K562 (cell line): ENCODE results near the gene DAAM1. TPM values are rescaled to one million over a fixed set of nuclear protein-coding genes. Genes with fewer than 3 reads are reported as not detected.

Experiments used
- ATAC-seq: fragments of 200-7000 bp; cut with Tn5 transposase; 3 replicates; pipeline ENCODE4 v1.9.1; 2020; ENCODE audit warnings: moderate library complexity
- BruUV-seq: library from RNA; stranded (reverse); fragments of 400-500 nt; replicated peaks from 2 replicates; lab custom pipeline; 2021; lab: Mats Ljungman, UMichigan
- CTCF ChIA-PET: fragments of 300-600 bp; formaldehyde crosslinking; extraction: SDS; loops from one replicate; lab custom pipeline; 2021; ENCODE audit warnings: low intra/inter-chr PET ratio; lab: Yijun Ruan, JAX
- POLR2A ChIA-PET: fragments of 300-600, 350-650 bp; sonication (Branson Sonifier 250); formaldehyde crosslinking; extraction: SDS; loops from one replicate; lab custom pipeline; 2021; ENCODE audit warnings: antibody characterized with exemption, inconsistent platforms; lab: Yijun Ruan, JAX
- DNase-seq, 4 experiments: peaks; one replicate each; pipeline versions ENCODE4 v3.0.0 to v3.0.0-alpha.2; 2011 to 2018; ENCODE audit warnings: low spot score in 3 of 4, mixed read lengths in 3 of 4; ENCODE audit errors: extremely low read depth in 1 of 4
- FAIRE-seq: peaks from 2 replicates; lab custom pipeline; 2011; peaks lifted over from hg19 to GRCh38; lab: Jason Lieb, UNC
- H2AFZ ChIP-seq: 2 replicates; pipeline ENCODE4 v1.6.0; 2011; ENCODE audit warnings: low read depth, low read length, control low read depth, inconsistent platforms
- H3K27ac ChIP-seq: fragments of 200-600 bp; 3 replicates; pipeline ENCODE4 v1.8.0; 2011; ENCODE audit warnings: low read depth, mild to moderate bottlenecking, control low read depth, inconsistent platforms, low read length, moderate library complexity, mixed read lengths; ENCODE audit errors: extremely low read depth
- H3K27me3 ChIP-seq, 2 experiments: fragments of 300-600 bp in 1 of 2; 2 replicates in 1 of 2; 3 replicates in 1 of 2; pipeline versions ENCODE4 v1.6.0 to v1.8.0; 2011; ENCODE audit warnings: inconsistent platforms in 2 of 2, low read length in 2 of 2, mild to moderate bottlenecking in 1 of 2, mixed read lengths in 1 of 2, moderate library complexity in 1 of 2; ENCODE audit not compliant: control insufficient read depth in 2 of 2, insufficient read depth in 2 of 2
- H3K36me3 ChIP-seq: fragments of 300-600 bp; 3 replicates; pipeline ENCODE4 v1.8.0; 2011; ENCODE audit warnings: mild to moderate bottlenecking, low read length, inconsistent platforms; ENCODE audit not compliant: control insufficient read depth, insufficient read depth
- H3K4me1 ChIP-seq, 2 experiments: fragments of 200-600 bp in 1 of 2; replicated peaks in 1 of 2; 2 replicates in 1 of 2; 3 replicates in 1 of 2; pipeline versions ENCODE4 v1.5.1 to v1.8.0; 2011; ENCODE audit warnings: inconsistent platforms in 2 of 2, low read length in 2 of 2, mild to moderate bottlenecking in 1 of 2, mixed read lengths in 1 of 2, moderate library complexity in 1 of 2; ENCODE audit not compliant: control insufficient read depth in 2 of 2, insufficient read depth in 2 of 2
- H3K4me2 ChIP-seq: 2 replicates; pipeline ENCODE4 v1.6.1; 2011; ENCODE audit warnings: low read length, control low read depth, inconsistent platforms, mixed read lengths; ENCODE audit not compliant: insufficient read depth
- H3K4me3 ChIP-seq: fragments of 200-600 bp; sonication (generic), shearing (Covaris generic); 2 replicates; pipeline ENCODE4 v1.5.1; 2016; ENCODE audit warnings: control low read depth, inconsistent platforms
- H3K79me2 ChIP-seq: fragments of 200-600 bp; 3 replicates; pipeline ENCODE4 v1.8.0; 2011; ENCODE audit warnings: low read length, inconsistent platforms; ENCODE audit not compliant: control insufficient read depth, insufficient read depth
- H3K9ac ChIP-seq, 2 experiments: 2 replicates each; pipeline versions ENCODE4 v1.6.0 to v1.6.1; 2011; ENCODE audit warnings: low read depth in 2 of 2, low read length in 2 of 2, control low read depth in 1 of 2, inconsistent platforms in 1 of 2, mild to moderate bottlenecking in 1 of 2, mixed read lengths in 1 of 2; ENCODE audit not compliant: insufficient read depth in 1 of 2
- H3K9me1 ChIP-seq: one replicate; pipeline ENCODE4 v1.6.0; 2011; ENCODE audit warnings: inconsistent platforms, mild to moderate bottlenecking, low read length, moderate library complexity; ENCODE audit not compliant: control insufficient read depth, insufficient read depth
- H3K9me3 ChIP-seq: replicated peaks from 2 replicates; pipeline ENCODE4 v1.5.1; 2011; ENCODE audit warnings: low read depth, low read length, inconsistent platforms; ENCODE audit not compliant: control insufficient read depth, insufficient read depth
- H4K20me1 ChIP-seq: replicated peaks from 2 replicates; pipeline ENCODE4 v1.6.1; 2011; ENCODE audit warnings: low read length, inconsistent platforms, mixed read lengths; ENCODE audit not compliant: control insufficient read depth, insufficient read depth
- CEBPG ChIP-seq, 3 experiments: fragments of 200-800 bp in 1 of 3; sonication (Bioruptor generic) in 1 of 3; sonication (generic) in 1 of 3; formaldehyde crosslinking in 1 of 3; IDR thresholded peaks in 2 of 3; conservative IDR thresholded peaks in 1 of 3; 2 replicates each; pipeline versions ENCODE4 v1.6.1 to v1.8.0; 2016 to 2022; ENCODE audit warnings: missing compliant biosample characterization in 2 of 3, missing genetic modification characterization in 2 of 3, mild to moderate bottlenecking in 1 of 3, missing genetic modification reagents in 1 of 3
- ETV6 ChIP-seq, 3 experiments: fragments of 150-350 bp in 1 of 3; sonication (generic) in 1 of 3; formaldehyde crosslinking in 1 of 3; IDR thresholded peaks; 2 replicates each; pipeline versions ENCODE4 v1.6.1 to v1.8.0; 2014 to 2022; ENCODE audit warnings: borderline replicate concordance in 2 of 3, low read depth in 2 of 3, antibody characterized with exemption in 1 of 3, low read length in 1 of 3, mild to moderate bottlenecking in 1 of 3, missing genetic modification reagents in 1 of 3
- HDAC6 ChIP-seq: IDR thresholded peaks from 2 replicates; pipeline ENCODE4 v1.6.1; 2012; ENCODE audit warnings: low read depth, mild to moderate bottlenecking, control low read depth, inconsistent platforms, low read length, moderate library complexity
- HNRNPUL1 ChIP-seq: fragments of 200-400 bp; formaldehyde crosslinking; IDR thresholded peaks from 2 replicates; pipeline ENCODE4 v1.6.1; 2017; ENCODE audit warnings: low read length
- LCOR ChIP-seq: sonication (generic); formaldehyde crosslinking; IDR thresholded peaks from 2 replicates; pipeline ENCODE4 v1.8.0; 2022; ENCODE audit warnings: mild to moderate bottlenecking, missing genetic modification reagents
- NFE2L1 ChIP-seq: fragments of 450-650 bp; IDR thresholded peaks from 2 replicates; pipeline ENCODE4 v1.6.1; 2016; ENCODE audit warnings: missing genetic modification characterization, low read depth, mild to moderate bottlenecking, missing compliant biosample characterization, moderate library complexity, borderline replicate concordance
- NR0B1 ChIP-seq: fragments of 450-650 bp; IDR thresholded peaks from one replicate; pipeline ENCODE4 v1.6.1; 2018; ENCODE audit warnings: mild to moderate bottlenecking, moderate library complexity; ENCODE audit not compliant: partially characterized antibody
- PHF20 ChIP-seq: fragments of 450-650 bp; IDR thresholded peaks from 2 replicates; pipeline ENCODE4 v1.6.1; 2018; ENCODE audit not compliant: partially characterized antibody
- SNRNP70 ChIP-seq: fragments of 200-400 bp; formaldehyde crosslinking; optimal IDR thresholded peaks from 2 replicates; pipeline ENCODE3; 2017; ENCODE audit warnings: low read depth, low read length
- SRSF3 ChIP-seq: fragments of 200-400 bp; formaldehyde crosslinking; IDR thresholded peaks from 2 replicates; pipeline ENCODE4 v1.6.1; 2016; ENCODE audit warnings: mild to moderate bottlenecking, low read length, moderate library complexity; ENCODE audit not compliant: insufficient read depth
- STAG1 ChIP-seq: sonication (generic); formaldehyde crosslinking; IDR thresholded peaks from 2 replicates; pipeline ENCODE4 v1.5.0; 2020; ENCODE audit warnings: missing genetic modification reagents, borderline replicate concordance
- STAT5A ChIP-seq: IDR thresholded peaks from 2 replicates; pipeline ENCODE4 v1.6.1; 2012; ENCODE audit warnings: low read length, inconsistent platforms, borderline replicate concordance
- WGBS: fragments of 100-300 bp; shearing (Covaris generic); methylation state at CpG from one replicate; pipeline ENCODE4 v1.1.6; 2016; ENCODE audit warnings: low coverage, mixed read lengths; ENCODE audit not compliant: insufficient coverage; ENCODE audit errors: missing lambda C conversion rate; 5-methylcytosine and 5-hydroxymethylcytosine counted together
- in situ Hi-C: fragments of 300-500 bp; cut with MboI; formaldehyde crosslinking; loops from 4 replicates; pipeline ENCODE4 v1.15.0; 2018; ENCODE audit warnings: inconsistent platforms, mixed read lengths
- intact Hi-C: fragments of 100-400 bp; cut with micrococcal nuclease; formaldehyde crosslinking; loops from 2 replicates; pipeline ENCODE4 v1.14.2; 2022
- polyA plus RNA-seq, 8 experiments: library from polyadenylated mRNA; depleted of rRNA in 4 of 8; stranded (reverse) in 5 of 8; unstranded in 3 of 8; fragments of >200 nt; fragmentation: Nextera tagmentation in 2 of 8; fragmentation: Illumina TruSeq in 1 of 8; extraction: Ambion mirVana in 2 of 8; extraction: Trizol in 1 of 8; gene quantifications; 2 replicates each; pipeline versions ENCODE4 v1.2.1 to v1.2.3, GENCODE V29; 2011 to 2014; ENCODE audit warnings: inconsistent platforms in 1 of 8, missing spikeins in 1 of 8
- total RNA-seq, 7 experiments: library from RNA; depleted of rRNA in 6 of 7; stranded (reverse); fragments of >200 nt in 6 of 7; fragmentation: Illumina TruSeq in 2 of 7; extraction: Trizol in 2 of 7; gene quantifications; 2 replicates each; pipeline versions ENCODE4 v1.2.1 to v1.2.3, GENCODE V29; 2011 to 2021; ENCODE audit warnings: low replicate concordance in 1 of 7
- TF ChIP-seq, protein P1 (sequence below): fragments of 150-350 bp; IDR thresholded peaks from 2 replicates; pipeline ENCODE4 v1.6.1; 2014; ENCODE audit warnings: low read depth, mild to moderate bottlenecking, low read length, borderline replicate concordance
- TF ChIP-seq, protein P2 (sequence below): fragments of 250-450 bp; sonication (Bioruptor Pico); IDR thresholded peaks from 2 replicates; pipeline ENCODE4 v1.5.0; 2021

DAAM1 gene
- total and polyA plus RNA-seq, 9 of the 15 experiments (the other 6 are each of a cell fraction or from before 2014, with no cell fraction given) = 3.6 to 11.6 (median 6.7) TPM

GRCh38 chr14:59336706-59337105 is 148.2 kb downstream of the DAAM1 start:
- no peaks in the 10 kb centered on the region for H3K9me1 ChIP-seq
- no peaks in the 10 kb centered on the region for H4K20me1 ChIP-seq
- DNase-seq (no peak), ATAC-seq (no peak), FAIRE-seq (no peak)
- H2AFZ ChIP-seq = no peak overlapping the region
- intact Hi-C loops (no loop called here), in situ Hi-C loops (no loop called here)
- H3K4me3 ChIP-seq = no peak overlapping the region
- POLR2A ChIA-PET = interaction anchor here (1.0 kb wide), 1 partner anchor 18 kb away, joined by 3 read pairs; no protein-coding TSS in a partner anchor
- H3K9me3 ChIP-seq = no peaks in the 10 kb centered on the region
- BruUV-seq = no TSS peak
- CTCF ChIA-PET = no interaction called here
- no peaks in the 10 kb centered on the region for H3K79me2 ChIP-seq
- H3K27me3 ChIP-seq = no peaks in the 10 kb centered on the region
- no peak overlapping the region for H3K27ac ChIP-seq
- H3K4me1 ChIP-seq = no peaks in the 10 kb centered on the region
- TF ChIP-seq STAG1 (CRISPR knock-in tag) (no peak), LCOR (CRISPR knock-in tag) (no peak), ETV6 (IDR thresholded peaks at IDR 0.05; ENCODE audit: borderline replicate concordance in 1 of 2, low read depth in 2 of 2, low read length in 1 of 2) (no peak), ETV6 (CRISPR knock-in tag; IDR thresholded peaks at IDR 0.05; ENCODE audit: borderline replicate concordance) (no peak), NR0B1 (no peak), SRSF3 (no peak), PHF20 (no peak), STAT5A (no peak), SNRNP70 (no peak), NFE2L1 (tag) (no peak), CEBPG (CRISPR knock-in tag; IDR thresholded peaks at IDR 0.05) (no peak), CEBPG (tag; conservative IDR thresholded peaks at IDR 0.05 in 1 of 2, IDR thresholded peaks at IDR 0.05 in 1 of 2) (no peak), HDAC6 (no peak), HNRNPUL1 (no peak)
- TF ChIP-seq, protein P1, sequence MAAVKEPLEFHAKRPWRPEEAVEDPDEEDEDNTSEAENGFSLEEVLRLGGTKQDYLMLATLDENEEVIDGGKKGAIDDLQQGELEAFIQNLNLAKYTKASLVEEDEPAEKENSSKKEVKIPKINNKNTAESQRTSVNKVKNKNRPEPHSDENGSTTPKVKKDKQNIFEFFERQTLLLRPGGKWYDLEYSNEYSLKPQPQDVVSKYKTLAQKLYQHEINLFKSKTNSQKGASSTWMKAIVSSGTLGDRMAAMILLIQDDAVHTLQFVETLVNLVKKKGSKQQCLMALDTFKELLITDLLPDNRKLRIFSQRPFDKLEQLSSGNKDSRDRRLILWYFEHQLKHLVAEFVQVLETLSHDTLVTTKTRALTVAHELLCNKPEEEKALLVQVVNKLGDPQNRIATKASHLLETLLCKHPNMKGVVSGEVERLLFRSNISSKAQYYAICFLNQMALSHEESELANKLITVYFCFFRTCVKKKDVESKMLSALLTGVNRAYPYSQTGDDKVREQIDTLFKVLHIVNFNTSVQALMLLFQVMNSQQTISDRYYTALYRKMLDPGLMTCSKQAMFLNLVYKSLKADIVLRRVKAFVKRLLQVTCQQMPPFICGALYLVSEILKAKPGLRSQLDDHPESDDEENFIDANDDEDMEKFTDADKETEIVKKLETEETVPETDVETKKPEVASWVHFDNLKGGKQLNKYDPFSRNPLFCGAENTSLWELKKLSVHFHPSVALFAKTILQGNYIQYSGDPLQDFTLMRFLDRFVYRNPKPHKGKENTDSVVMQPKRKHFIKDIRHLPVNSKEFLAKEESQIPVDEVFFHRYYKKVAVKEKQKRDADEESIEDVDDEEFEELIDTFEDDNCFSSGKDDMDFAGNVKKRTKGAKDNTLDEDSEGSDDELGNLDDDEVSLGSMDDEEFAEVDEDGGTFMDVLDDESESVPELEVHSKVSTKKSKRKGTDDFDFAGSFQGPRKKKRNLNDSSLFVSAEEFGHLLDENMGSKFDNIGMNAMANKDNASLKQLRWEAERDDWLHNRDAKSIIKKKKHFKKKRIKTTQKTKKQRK = no peak
- TF ChIP-seq, protein P2, sequence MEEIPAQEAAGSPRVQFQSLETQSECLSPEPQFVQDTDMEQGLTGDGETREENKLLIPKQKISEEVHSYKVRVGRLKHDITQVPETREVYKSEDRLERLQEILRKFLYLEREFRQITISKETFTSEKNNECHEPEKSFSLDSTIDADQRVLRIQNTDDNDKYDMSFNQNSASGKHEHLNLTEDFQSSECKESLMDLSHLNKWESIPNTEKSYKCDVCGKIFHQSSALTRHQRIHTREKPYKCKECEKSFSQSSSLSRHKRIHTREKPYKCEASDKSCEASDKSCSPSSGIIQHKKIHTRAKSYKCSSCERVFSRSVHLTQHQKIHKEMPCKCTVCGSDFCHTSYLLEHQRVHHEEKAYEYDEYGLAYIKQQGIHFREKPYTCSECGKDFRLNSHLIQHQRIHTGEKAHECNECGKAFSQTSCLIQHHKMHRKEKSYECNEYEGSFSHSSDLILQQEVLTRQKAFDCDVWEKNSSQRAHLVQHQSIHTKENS (CRISPR knock-in tag) = no peak
- 67% methylated on average over 3 of the region's 3 CpGs for WGBS
- H3K36me3 ChIP-seq = no peaks in the 10 kb centered on the region
- no peak overlapping the region for H3K4me2 ChIP-seq
- no peak overlapping the region for H3K9ac ChIP-seq
